GM12864 (cell line): ENCODE measurements around the gene ADAT3.

ENCODE experiments used
- DNase-seq: peaks from one replicate; pipeline ENCODE4 v3.0.0-alpha.2; 2011; ENCODE audit warnings: low read depth
- H3K4me3 ChIP-seq: 2 replicates; pipeline ENCODE4 v1.5.1; 2011; ENCODE audit warnings: mild to moderate bottlenecking, low read depth, low read length, control low read depth
- CTCF ChIP-seq: IDR thresholded peaks from 2 replicates; pipeline ENCODE4 v1.5.1; 2011; ENCODE audit warnings: low read depth, mild to moderate bottlenecking, moderate library complexity, low read length, control low read depth, inconsistent platforms; ENCODE audit errors: missing control alignments

Gene ADAT3

GRCh38 chr19:1943661-1944087 is 38.5 kb downstream of the ADAT3 start:
- TF ChIP-seq CTCF, result no peak
- H3K4me3 ChIP-seq, result peak overlapping the region; percentile 82
- no peak for DNase-seq

- DNase-seq, result no peak
- TF ChIP-seq CTCF, result no peak
- no peak overlapping the region for H3K4me3 ChIP-seq
Observed at GRCh38 chr19:1944088-1944915, 39.1 kb downstream of the ADAT3 start.

- no peak for DNase-seq
- no peak for TF ChIP-seq CTCF
- H3K4me3 ChIP-seq, result no peak overlapping the region
Observed at GRCh38 chr19:1944916-1945561, 39.8 kb downstream of the ADAT3 start.

GRCh38 chr19:1945899-1946298 is 40.7 kb downstream of the ADAT3 start:
- no peak for DNase-seq
- TF ChIP-seq CTCF, result peak; percentile 48
- H3K4me3 ChIP-seq, result no peak overlapping the region

GRCh38 chr19:1947651-1948209 is 42.5 kb downstream of the ADAT3 start:
- H3K4me3 ChIP-seq, result no peak overlapping the region
- DNase-seq, result no peak
- no peak for TF ChIP-seq CTCF

GRCh38 chr19:1949304-1950101 is 44.3 kb downstream of the ADAT3 start:
- no peak for DNase-seq
- TF ChIP-seq CTCF, result no peak
- H3K4me3 ChIP-seq, result no peak overlapping the region
